GM19328 (cell line): ENCODE data around the gene KIF1B.
"Not testable (repeated sequence)": the region's sequence is repeated elsewhere in the genome, so short reads cannot be mapped to it uniquely, and the experiment has no call there.

Experiments used
- ATAC-seq: cut with Tn5 transposase; IDR thresholded peaks from one replicate; pipeline ENCODE4 v1.9.1; 2021; ENCODE audit warnings: mild to moderate bottlenecking, moderate library complexity; ENCODE audit not compliant: unreplicated experiment

KIF1B gene

DNA sequence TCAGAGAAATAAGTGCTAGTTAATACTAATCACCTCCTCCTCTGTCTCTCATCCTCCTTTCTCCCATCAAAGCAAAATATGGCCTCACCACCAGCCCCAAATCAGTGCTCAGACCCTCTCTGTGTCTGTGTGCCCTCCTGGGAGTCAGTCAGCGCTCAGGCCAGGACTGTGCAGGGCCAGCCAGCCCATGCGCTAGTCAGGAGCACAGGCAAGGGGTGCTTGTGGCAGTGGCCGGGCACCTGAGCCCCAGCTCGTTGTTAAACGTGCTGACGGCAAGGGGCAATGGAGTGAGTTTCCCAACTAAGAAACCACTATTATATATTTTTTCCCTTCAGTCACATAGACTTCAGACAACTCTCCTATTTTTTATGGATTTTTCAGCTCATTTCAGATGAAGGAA is 169.3 kb downstream of the KIF1B start:
- ATAC-seq, result no peak

DNA sequence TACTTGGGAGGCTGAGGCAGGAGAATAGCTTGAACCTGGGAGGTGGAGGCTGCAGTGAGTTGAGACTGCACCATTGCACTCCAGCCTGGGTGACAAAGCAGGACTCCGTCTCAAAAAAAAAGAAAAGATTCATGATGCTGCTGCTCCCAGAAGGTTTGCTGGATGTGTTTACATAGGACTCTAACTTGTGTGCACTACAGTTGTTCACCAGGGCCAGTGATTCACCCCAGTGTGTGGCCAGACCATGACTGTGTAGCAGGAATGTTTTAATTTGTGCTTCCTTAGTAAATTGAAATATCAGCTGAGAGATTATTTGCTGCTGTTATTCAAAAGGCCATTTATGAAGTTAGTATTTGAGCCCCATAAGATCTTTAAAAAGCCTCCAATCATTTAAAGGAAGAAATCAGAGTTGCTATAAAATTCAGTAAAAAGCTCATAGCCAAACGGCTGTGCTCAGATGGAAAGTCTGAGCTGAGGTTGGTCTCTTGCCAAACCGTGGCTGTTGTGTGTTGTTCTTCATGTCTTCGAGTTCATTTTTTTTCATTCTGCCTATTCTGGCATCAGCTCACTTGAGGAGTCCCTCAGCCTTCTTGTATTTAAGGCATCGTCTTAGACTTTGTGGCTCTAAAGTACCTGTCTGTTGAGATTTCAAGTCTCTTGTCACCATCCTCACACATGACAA is 170.4 kb downstream of the KIF1B start:
- no peak for ATAC-seq

DNA sequence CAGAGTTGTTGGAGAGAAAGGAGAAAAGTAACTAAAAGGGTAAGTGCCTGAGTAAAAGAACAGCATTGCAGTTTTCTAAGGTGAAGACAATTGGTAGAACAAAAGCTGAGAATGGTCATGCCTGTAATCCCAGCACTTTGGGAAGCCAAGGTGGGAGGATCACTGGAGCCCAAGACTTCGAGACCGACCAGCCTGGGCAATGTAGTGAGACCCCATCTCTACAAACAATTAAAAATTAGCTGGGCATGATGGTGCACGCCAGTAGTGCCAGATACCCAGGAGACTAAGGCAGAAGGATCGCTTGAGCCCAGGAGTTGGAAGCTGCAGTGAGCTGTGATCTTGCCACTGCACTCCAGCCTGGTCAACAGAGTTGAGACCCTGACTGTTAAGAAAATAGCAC is 173.3 kb downstream of the KIF1B start:
- ATAC-seq, result no peak

DNA sequence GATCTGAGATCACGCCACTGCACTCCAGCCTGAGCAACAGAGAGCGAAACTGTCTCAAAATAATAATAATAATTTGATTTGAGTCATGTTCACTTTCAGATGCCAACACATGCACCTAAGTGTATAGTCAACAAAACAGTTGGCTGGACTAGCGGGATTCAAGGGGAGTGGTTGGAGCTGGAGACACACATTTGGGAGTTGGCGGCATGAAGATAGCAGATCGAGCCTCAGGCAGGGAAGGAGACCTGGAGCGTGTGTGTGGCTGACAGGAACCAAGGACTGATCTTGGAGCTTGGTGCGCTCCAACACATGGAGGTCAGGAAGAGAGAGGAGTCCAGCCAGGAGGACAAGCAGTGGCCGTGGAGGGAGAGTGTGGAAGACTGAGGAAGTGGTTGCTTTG is 173.8 kb downstream of the KIF1B start:
- no peak for ATAC-seq

DNA sequence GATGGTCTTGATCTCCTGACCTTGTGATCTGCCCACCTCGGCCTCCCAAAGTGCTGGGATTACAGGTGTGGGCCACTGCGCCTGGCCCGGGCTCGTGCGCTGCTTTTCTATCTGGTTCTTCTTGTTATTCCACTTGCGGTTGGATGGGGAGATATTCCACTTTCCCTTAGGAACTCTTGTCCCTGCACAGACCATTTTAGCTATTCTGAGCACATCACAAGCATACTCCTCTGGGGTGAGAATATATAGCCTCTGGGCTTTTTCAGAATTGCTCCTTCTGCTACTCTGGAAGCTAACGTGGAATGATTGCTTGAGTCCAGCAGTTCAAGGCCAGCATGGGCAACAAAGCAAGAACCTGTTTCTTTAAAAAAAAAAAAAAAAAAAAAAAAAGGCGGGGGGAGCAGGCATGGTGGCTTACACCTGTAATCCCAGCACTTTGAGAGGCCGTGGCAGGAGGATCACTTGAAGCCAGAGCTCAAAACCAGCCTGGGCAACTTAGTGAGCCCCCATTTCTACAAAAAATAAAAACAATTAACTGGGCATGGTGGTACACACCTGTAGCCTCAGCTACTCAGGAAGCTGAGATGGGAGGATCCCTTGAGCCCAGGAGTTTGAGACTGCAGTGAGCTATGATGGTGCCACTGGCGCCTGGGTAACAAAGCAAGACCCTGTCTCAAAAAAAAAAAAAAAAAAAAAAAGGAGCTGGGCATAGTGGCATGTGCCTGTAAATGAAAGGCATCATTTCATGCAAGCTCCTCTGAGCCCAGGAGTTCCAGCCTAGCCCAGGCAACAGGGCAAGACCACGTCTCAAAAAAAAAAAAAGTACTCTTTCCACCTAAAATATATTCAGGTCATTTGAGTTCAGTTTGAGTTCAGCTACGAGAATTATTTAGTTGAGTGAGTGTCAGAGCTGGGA is 176.6 kb downstream of the KIF1B start:
- ATAC-seq, result no peak

DNA sequence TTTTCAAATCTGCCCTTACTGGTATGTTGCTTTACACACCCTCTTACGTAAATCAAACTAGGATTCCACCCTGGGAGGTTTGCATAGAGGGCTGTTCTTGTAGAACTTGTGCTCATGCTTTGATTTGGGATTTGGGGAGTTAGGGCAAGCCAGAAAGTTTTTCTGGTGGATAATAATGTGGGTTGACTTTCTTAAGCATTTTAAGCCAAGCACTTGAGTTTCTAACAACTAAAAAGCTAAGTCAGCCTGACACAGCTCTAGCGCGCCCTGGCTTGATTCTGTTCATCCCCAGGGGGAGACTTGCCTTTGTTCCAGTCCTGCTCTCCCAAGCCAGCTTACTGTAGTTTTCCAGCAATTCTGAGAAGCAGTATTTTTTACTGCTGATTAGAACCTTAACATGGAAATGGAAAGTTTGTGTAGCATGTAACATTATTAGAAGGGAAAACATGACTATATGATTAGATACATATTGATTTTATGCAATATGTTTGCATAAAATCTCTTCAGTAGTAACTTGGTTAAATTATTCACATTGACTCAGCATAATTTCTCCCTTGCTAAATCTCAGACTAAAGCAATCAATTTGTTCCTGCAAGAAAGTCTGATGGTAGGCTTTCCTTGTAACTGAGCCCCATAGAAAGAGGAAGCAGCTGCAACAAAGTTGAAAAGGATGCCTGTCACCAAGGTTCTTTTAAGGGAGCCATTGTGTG is 177.5 kb downstream of the KIF1B start:
- no peak for ATAC-seq

DNA sequence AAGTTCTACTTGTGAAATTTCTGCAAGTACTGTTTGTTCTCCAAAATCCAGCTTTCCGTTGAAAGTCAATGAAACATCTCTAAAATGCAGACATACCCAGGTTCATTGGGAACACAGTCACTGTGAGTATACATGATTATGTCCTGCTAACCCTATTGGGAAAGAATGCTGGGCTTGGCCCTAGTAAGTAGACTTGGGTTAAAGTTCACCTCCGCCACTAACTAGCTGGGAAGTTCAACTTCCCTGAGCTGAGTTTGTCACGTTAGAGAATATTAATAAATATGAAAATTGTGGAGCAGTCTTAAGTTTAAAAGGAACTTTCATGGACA is 178.0 kb downstream of the KIF1B start:
- no peak for ATAC-seq

DNA sequence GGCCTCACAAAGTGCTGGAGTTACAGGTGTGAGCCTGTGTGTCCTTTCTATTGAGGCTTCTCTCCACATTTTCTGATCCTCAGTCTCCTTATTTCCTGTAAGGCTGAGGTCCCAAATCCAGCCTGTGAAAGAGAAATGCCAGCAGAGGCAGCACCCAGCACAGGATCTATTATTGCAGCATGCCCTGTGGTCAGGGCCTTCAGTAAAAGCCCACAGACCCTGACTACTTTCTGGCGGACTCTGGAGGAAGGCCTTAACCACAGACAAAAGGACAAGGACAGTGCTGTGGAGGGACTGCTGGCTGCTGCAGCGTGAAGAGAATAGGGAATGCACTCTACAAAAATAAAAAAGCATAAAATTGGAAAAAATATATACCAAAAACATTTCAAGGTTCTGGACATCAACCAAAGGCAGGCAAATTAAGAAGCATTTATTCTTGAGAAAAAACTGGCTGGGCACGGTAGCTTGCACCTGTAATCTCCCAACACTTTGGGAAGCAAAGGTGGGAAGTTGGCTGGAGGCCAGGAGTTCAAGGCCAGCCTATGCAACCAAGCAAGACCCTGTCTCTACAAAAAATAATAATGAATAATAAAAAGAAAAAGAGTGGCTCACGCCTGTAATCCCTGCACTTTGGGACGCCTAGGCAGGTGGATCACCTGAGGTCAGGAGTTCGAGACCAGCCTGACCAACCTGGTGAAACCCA is 179.1 kb downstream of the KIF1B start:
- ATAC-seq, result no peak

DNA sequence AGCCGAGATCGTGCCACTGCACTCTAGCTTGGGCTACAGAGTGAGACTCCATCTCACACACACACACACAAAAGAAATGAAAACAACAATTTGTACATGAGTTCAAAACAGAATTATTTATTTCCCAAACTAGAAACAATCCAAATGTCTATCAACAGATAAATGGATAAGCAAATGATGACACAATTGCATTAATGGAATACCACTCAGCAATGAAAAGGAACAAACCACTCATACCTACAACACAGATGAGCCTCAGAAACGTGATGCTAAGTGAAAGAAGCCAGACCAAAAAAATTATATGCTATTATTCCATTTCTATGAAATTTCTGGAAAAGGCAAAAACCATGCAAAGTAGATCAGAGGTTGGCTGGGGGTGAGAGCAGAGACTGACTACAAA is 186.5 kb downstream of the KIF1B start:
- ATAC-seq, result no peak

DNA sequence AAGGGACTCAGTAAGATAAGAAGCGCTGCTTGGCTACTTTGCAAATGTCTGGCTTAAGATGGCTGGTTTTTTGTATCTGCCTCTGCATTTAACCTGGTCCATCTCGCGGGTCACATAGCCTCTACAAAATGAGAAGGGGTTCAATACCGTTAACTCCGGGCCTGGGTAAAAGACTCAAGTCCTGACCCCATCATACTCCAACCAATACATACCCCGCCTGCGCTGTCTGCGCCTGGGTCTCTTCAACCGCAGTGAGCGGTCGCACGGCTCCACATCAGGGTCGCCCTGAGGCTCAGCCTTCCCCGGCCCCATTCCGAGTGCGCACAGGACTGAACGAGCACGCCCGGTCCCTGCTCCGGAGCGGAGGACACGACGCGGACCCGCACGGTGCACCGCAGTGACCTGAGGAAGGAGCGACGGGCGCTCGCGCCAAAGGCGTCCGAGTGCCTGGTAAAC is 187.9 kb downstream of the KIF1B start:
- no peak for ATAC-seq

DNA sequence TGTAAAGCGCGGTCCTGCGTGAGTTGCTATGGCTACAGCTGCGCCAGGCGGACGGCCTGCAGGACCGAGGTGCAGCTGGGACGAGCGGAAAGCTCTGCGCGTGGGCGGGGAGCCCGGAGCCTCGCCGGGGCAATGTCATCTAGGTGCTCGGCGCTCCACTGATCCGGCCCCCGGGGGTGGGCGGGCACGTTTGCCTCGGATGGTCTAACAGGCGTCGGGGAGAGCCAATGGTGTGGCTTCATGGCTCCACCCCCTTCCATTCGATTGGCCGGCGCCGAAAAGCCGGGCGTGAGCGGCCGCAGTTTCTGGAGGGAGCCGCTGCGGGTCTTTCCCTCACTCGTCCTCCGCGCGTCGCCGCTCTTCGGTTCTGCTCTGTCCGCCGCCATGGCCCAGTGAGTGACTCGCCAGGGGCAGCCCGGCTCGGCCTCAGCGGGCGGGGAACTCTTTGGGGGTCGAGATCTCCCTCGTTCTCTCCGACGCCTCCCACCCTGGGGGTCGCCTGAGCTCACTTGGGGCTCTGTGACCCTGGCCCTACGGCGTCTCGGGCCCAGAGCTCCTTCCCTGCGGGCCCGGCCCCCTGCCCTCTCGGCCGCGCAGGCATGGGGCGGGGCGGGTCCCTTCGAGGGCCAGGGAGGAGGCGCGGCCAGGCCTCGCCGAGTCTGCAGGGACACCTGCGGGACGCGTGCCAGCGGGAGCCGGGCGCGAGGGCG is 188.5 kb downstream of the KIF1B start, which contains the start of gene PGD:
Gene PGD (plus strand): TSS at position 331 of the 710 bp plus-strand sequence. CDS start 54 bp downstream, at position 385.
- ATAC-seq, result peak; percentile 88

DNA sequence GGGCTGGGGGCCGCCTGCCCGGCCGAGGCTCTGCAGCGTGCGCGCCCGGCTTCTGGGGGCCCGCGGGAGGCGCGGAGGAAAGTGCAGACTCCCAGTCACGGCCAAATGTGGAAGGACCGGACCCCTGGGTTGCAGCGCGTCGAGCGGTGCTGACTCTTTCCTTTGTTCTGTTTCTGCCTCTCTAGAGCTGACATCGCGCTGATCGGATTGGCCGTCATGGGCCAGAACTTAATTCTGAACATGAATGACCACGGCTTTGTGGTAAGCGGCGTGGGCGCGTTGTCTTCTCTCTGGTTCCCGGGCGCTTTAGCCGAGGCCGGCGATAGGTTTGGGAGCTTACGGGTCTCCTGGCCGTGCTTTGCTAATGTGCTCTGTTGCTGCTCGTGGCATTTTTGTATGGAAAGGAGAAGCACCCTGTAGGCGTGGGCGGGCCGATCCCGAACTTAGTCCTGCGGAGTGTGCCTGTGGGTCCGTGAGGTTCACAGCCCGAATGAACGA is 189.1 kb downstream of the KIF1B start:
- ATAC-seq, result no peak

DNA sequence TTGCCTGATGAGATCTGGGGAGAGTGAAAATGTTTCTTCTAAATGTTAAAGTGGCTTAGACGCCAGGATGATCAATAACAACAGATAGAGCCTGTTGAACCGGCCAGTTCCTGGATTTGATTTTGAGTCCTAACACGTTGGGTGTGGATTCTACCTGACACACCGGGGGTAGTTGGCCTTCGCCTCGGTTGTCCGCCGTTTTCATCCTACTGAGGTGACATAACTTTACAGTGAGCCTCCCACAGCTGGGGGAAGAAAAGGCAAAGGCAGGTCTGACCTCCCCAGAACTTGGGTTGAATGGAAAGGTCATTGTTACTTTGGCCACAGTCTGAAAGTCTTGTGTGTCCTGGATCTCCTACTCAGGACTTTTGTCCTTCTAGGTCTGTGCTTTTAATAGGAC is 189.6 kb downstream of the KIF1B start:
- ATAC-seq, result no peak

DNA sequence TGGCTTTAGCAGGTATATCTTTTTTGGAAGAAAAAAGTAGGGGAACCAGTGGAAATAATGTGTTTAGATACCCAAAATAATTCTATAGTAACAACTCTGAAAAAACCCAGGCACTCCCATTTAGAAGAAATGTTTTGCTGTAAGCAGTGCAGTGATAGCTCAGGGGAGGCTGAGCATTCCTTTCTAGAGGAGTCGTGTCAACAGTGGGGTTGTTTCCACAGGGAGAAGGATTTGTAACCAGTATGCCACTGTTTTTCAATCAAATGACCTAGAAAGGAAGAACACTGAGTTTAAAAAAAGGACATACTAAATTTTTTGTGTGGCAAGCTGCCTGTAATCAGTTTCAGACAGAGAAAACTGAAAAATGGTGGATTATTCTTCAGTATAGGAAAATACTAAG is 190.9 kb downstream of the KIF1B start:
- ATAC-seq, result no peak

DNA sequence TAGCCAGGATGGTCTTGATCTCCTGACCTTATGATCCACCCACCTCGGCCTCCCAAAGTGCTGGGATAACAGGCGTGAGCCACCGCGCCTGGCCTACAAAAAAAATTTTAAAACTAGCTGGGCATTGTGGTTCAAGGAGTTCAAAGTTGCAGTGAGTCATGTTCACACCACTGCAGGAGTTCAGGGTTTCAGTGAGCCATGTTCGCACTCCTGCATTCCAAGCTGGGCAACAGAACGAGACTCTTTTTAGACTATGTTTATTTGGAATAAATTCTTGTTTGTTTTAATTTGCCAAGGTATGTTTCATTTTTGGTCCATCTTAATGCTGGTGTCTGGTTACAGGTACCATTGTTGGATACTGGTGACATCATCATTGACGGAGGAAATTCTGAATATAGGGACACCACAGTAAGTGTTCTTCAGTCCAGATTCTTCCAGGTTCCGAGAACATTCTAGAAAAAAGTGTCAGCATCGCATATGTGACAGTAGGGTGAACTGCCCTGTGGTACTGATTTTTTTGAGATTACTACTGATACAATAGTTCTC is 192.4 kb downstream of the KIF1B start:
- no peak for ATAC-seq

DNA sequence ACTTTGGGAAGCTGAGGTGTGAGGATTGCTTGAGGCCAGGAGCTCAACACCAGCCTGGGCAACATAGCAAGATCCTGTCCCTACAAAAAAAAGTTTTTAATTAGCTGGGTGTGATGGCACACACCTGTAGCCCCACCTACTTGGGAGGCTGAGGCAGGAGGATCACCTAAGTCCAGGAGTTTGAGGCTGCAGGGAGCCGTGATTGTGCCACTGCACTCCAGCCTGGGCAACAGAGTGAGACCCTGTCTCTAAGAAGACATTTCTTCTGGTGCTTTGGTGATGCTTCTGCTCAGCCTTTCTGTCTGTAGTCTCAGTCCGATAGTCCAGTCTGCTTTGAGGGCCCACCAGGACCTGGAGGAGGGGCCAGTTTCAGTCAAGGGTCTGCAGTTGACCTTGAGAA is 196.8 kb downstream of the KIF1B start:
- ATAC-seq, result no peak

DNA sequence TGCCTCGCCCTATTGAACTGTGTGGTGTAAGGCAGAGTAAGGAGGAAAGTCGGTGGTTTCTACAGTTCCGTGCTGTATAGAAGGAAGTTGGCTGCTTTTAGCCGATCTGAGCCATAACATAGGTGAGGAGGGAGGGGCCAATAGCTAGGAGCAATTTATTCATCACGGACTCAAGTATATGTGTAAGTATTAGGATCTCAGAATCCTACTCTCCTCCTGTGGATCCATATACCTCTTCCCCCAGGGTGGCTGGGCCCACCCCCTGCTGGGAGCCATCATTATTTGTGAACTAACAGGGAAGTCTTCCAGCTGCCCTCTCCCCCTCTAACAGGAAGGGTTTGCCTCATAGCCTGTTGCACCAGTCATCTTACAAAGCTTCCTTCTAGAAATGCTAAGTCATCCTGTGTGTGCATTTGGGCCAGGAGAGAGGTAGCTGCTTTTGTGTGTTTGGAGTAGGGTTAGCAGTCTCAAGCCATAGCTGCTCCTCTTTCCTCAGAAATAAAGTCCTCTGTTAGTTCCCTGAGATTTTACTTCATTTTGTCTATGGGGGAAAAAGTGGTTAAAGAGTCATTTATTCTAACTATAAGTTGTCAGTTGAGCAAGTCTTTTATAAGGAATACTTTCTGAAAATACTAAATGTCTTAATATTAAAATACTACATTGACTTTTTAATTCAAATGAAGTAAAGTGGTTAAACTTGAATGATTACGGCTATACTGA is 205.0 kb downstream of the KIF1B start:
- no peak for ATAC-seq

DNA sequence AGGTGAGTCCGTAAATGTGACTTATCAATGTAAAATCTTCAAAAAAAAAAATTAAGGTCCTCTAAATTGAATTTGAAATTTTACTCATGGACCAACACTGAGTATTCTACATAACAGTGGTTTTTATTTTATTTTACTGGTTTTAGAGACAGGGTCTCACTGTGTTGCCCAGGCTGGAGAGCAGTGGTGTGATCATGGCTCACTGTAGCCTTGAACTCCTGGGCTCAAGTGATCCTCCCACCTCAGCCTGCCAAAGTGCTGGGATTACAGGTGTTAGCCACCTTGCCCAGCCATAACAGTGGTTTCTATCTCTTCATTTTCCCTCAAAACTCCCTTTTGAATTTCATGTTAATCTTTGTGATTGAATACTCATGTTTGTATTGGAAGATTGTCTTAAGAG is 205.6 kb downstream of the KIF1B start:
- ATAC-seq, result not testable (repeated sequence)

DNA sequence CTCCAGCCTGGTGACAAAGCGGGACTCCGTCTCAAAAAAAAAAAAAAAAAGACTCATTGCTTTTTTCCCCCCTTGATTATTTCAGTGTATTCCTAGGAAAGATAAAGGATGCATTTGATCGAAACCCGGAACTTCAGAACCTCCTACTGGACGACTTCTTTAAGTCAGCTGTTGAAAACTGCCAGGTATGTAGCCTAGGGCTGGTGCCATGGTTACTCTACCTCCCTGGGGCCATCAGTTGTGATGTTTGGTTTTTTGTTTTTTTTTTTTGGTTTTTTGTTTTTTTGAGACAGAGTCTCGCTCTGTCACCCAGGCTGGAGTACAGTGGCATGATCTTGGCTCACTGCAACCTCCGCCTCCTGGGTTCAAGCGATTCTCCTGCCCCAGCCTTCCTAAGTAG is 208.4 kb downstream of the KIF1B start:
- not testable (repeated sequence) for ATAC-seq
